ENCODE data around the gene CNKSR3.

Gene CNKSR3

DNA sequence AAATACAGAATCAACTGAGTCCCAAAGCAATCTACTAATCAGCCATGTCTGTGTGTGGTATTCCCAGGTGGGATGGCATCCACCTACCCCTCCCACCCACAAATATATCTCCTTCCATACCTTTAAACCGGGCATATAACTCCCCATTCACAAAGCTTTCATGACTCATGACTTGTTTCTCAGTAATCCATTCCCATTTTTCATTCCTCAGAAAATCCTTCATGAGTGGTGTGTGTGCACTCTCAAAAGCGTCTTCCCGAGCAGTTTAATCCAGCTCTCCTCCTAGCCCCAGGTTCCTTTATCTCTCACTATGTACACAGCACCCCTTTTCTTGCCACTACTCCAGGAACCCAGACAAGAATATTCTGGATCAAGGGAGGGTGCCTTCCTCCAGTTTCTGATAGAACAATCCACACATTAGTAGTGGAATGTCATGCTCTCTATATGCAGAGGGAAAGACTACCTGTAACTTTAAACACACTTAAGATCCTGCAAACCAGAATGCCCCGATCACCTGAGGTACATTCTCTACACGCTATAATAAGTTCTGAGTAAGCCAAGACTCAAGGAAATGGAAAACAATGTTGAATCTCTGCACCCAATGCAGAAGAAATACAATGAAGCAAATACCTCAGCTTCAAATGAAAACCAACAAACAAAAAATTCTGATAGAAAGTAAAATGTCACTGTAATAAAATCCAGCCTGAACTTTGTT, 98.2 kb downstream of the CNKSR3 start:
- TF ChIP-seq CTCF (IDR thresholded peaks at IDR 0.05; ENCODE audit: insufficient read depth, low read length, poor library complexity, severe bottlenecking), result no peak
- no peaks in the 10 kb centered on the region for H3K36me3 ChIP-seq (ENCODE audit: control insufficient read depth, insufficient read depth, low read length)
- no peak overlapping the region for H3K4me3 ChIP-seq (replicated peaks; ENCODE audit: low read depth, low read length)
- no peaks in the 10 kb centered on the region for H3K27me3 ChIP-seq (replicated peaks; ENCODE audit: control insufficient read depth, insufficient read depth, low read length)
- no peak for DNase-seq (ENCODE audit: extremely low read depth, insufficient read length)

GRCh38 chr6:154411076-154411475, 99.4 kb downstream of the CNKSR3 start:
- no peak for TF ChIP-seq CTCF (IDR thresholded peaks at IDR 0.05; ENCODE audit: insufficient read depth, low read length, poor library complexity, severe bottlenecking)
- no peak for DNase-seq (ENCODE audit: extremely low read depth, insufficient read length)
- no peaks in the 10 kb centered on the region for H3K36me3 ChIP-seq (ENCODE audit: control insufficient read depth, insufficient read depth, low read length)
- no peaks in the 10 kb centered on the region for H3K27me3 ChIP-seq (replicated peaks; ENCODE audit: control insufficient read depth, insufficient read depth, low read length)
- no peak overlapping the region for H3K4me3 ChIP-seq (replicated peaks; ENCODE audit: low read depth, low read length)

- H3K4me3 ChIP-seq (replicated peaks; ENCODE audit: low read depth, low read length), result no peak overlapping the region
- TF ChIP-seq CTCF (IDR thresholded peaks at IDR 0.05; ENCODE audit: insufficient read depth, low read length, poor library complexity, severe bottlenecking), result no peak
- DNase-seq (ENCODE audit: extremely low read depth, insufficient read length), result no peak
These were observed 99.8 kb downstream of the CNKSR3 start for GRCh38 chr6:154410619-154411072.

GRCh38 chr6:154408891-154409500, 101.5 kb downstream of the CNKSR3 start:
- Histone ChIP-seq H3K4me3 (replicated peaks; ENCODE audit: low read depth, low read length) (no peak overlapping the region), H3K36me3 (ENCODE audit: control insufficient read depth, insufficient read depth, low read length) (no peaks in the 10 kb centered on the region), H3K27me3 (replicated peaks; ENCODE audit: control insufficient read depth, insufficient read depth, low read length) (no peaks in the 10 kb centered on the region)
- no peak for TF ChIP-seq CTCF (IDR thresholded peaks at IDR 0.05; ENCODE audit: insufficient read depth, low read length, poor library complexity, severe bottlenecking)
- no peak for DNase-seq (ENCODE audit: extremely low read depth, insufficient read length)

More at GRCh38 chr6:154410619-154411072, 99.8 kb downstream of the CNKSR3 start:
- H3K36me3 ChIP-seq (ENCODE audit: control insufficient read depth, insufficient read depth, low read length), result no peaks in the 10 kb centered on the region
- no peaks in the 10 kb centered on the region for H3K27me3 ChIP-seq (replicated peaks; ENCODE audit: control insufficient read depth, insufficient read depth, low read length)

GRCh38 chr6:154407440-154407839, 103.0 kb downstream of the CNKSR3 start:
- TF ChIP-seq CTCF (IDR thresholded peaks at IDR 0.05; ENCODE audit: insufficient read depth, low read length, poor library complexity, severe bottlenecking), result no peak
- DNase-seq (ENCODE audit: extremely low read depth, insufficient read length), result no peak
- H3K36me3 ChIP-seq (ENCODE audit: control insufficient read depth, insufficient read depth, low read length), result no peaks in the 10 kb centered on the region
- no peak overlapping the region for H3K4me3 ChIP-seq (replicated peaks; ENCODE audit: low read depth, low read length)
- H3K27me3 ChIP-seq (replicated peaks; ENCODE audit: control insufficient read depth, insufficient read depth, low read length), result no peaks in the 10 kb centered on the region
